ENCODE measurements around the gene MRPS18B. TPM values are rescaled to one million over a fixed set of nuclear protein-coding genes. Genes with fewer than 3 reads are reported as not detected.

The MRPS18B gene
- total RNA-seq, 1 experiment from 2014 or later, result 69.1 TPM

DNA sequence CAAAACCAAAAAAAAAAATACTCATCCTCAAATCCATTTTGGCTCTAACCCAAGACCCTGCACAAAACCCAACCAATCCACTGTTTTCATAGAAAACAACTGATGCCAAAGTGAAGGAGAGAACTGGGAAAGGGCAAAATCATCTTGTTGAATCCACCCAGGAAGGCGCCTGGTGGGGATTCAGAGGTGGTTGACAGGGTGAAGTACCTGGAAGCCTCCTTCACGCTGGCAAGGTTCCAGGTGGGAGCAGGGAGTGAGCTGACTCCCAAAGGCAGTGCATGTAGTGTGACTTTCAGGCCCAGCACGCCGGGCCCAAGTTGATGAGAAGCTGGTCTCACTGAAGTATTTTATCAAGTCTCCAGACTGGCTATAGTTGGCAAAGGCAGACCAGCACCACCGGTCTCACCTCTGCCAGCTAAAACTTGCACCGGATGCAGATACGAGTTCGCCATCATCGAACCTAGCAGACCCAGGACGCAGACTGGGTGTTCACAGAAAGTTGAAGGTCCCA, 17.1 kb upstream of the MRPS18B start:
- BruUV-seq (replicated peaks), result TSS peak; percentile 15
- CTCF ChIA-PET, result no interaction called here

DNA sequence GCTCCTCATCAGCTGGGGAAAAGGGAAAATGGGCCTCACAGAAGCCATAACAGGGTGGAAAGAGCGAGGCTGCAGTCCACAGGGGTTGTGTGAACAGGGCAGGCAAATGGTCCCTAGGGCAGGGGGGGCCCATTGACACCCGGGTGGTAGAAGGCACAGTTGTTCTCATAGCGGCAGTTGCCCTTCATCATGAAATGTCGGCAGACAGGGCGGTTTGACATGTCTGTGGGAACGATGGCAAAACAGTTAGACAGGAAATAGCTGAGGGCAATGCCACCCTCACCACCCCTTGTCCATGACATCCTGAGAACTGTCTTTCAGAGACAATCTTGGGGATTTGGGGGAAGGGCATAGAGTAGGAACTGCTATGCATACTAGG, 16.2 kb upstream of the MRPS18B start:
- no peaks in the 10 kb centered on the region for H3K9me3 ChIP-seq (ENCODE audit: control insufficient read depth, insufficient read depth, low read depth, low read length)
- in situ Hi-C loops (cut with HindIII; ENCODE audit: low pct_unique_long_range_greater_than_20kb, low sequenced_read_pairs), result no loop called here
- no peaks in the 10 kb centered on the region for H3K4me1 ChIP-seq (ENCODE audit: control insufficient read depth, insufficient read depth, low read length)
- H3K27me3 ChIP-seq (ENCODE audit: control insufficient read depth, insufficient read depth, low read length), result no peaks in the 10 kb centered on the region
- no TSS peak for BruUV-seq (replicated peaks)
- no peak overlapping the region for H3K4me3 ChIP-seq (ENCODE audit: low read depth in 2 of 2, low read length in 2 of 2)
- no peak overlapping the region for H3K27ac ChIP-seq (ENCODE audit: low read length)
- POLR2A ChIA-PET, result interaction anchor here (0.5 to 1.0 kb wide), 3 partner anchors 11 to 108 kb away, joined by 3 to 9 read pairs (median 4); no protein-coding TSS in a partner anchor
- no peak for DNase-seq (ENCODE audit: low read depth, low spot score)
- CTCF ChIA-PET, result no interaction called here
- intact Hi-C loops (cut with micrococcal nuclease; ENCODE audit: unreplicated experiment), result no loop called here
- peaks cover 13% of the 10 kb centered on the region; the same call in 1 of the 2 replicates for H3K36me3 ChIP-seq (ENCODE audit: control insufficient read depth, insufficient read depth, low read length)
- no peak for TF ChIP-seq TCF7L2 (IDR thresholded peaks at IDR 0.05; ENCODE audit: low read depth, low read length)
- TF ChIP-seq, protein P1, sequence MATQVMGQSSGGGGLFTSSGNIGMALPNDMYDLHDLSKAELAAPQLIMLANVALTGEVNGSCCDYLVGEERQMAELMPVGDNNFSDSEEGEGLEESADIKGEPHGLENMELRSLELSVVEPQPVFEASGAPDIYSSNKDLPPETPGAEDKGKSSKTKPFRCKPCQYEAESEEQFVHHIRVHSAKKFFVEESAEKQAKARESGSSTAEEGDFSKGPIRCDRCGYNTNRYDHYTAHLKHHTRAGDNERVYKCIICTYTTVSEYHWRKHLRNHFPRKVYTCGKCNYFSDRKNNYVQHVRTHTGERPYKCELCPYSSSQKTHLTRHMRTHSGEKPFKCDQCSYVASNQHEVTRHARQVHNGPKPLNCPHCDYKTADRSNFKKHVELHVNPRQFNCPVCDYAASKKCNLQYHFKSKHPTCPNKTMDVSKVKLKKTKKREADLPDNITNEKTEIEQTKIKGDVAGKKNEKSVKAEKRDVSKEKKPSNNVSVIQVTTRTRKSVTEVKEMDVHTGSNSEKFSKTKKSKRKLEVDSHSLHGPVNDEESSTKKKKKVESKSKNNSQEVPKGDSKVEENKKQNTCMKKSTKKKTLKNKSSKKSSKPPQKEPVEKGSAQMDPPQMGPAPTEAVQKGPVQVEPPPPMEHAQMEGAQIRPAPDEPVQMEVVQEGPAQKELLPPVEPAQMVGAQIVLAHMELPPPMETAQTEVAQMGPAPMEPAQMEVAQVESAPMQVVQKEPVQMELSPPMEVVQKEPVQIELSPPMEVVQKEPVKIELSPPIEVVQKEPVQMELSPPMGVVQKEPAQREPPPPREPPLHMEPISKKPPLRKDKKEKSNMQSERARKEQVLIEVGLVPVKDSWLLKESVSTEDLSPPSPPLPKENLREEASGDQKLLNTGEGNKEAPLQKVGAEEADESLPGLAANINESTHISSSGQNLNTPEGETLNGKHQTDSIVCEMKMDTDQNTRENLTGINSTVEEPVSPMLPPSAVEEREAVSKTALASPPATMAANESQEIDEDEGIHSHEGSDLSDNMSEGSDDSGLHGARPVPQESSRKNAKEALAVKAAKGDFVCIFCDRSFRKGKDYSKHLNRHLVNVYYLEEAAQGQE (IDR thresholded peaks at IDR 0.05; ENCODE audit: insufficient read depth in 1 of 2, low read depth in 2 of 2, low read length in 1 of 2), result no peak
- peak; percentile 4; the same call in 1 of the 2 replicates for TF ChIP-seq POLR2AphosphoS5 (IDR thresholded peaks at IDR 0.05; ENCODE audit: low read depth, low read length)
- ATAC-seq, result no peak

More for the DNA sequence above, 17.1 kb upstream of the MRPS18B start:
- TF ChIP-seq TCF7L2 (IDR thresholded peaks at IDR 0.05; ENCODE audit: low read depth, low read length), result no peak
- TF ChIP-seq, protein P2, sequence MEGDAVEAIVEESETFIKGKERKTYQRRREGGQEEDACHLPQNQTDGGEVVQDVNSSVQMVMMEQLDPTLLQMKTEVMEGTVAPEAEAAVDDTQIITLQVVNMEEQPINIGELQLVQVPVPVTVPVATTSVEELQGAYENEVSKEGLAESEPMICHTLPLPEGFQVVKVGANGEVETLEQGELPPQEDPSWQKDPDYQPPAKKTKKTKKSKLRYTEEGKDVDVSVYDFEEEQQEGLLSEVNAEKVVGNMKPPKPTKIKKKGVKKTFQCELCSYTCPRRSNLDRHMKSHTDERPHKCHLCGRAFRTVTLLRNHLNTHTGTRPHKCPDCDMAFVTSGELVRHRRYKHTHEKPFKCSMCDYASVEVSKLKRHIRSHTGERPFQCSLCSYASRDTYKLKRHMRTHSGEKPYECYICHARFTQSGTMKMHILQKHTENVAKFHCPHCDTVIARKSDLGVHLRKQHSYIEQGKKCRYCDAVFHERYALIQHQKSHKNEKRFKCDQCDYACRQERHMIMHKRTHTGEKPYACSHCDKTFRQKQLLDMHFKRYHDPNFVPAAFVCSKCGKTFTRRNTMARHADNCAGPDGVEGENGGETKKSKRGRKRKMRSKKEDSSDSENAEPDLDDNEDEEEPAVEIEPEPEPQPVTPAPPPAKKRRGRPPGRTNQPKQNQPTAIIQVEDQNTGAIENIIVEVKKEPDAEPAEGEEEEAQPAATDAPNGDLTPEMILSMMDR (IDR thresholded peaks at IDR 0.05), result no peak
- no peak for TF ChIP-seq SIN3A (IDR thresholded peaks at IDR 0.05; ENCODE audit: borderline replicate concordance, insufficient read depth, low read depth, low read length)
- no peak; the same call in none of the 2 replicates for TF ChIP-seq POLR2AphosphoS5 (IDR thresholded peaks at IDR 0.05; ENCODE audit: low read depth, low read length)
- TF ChIP-seq, protein P1 (IDR thresholded peaks at IDR 0.05; ENCODE audit: insufficient read depth in 1 of 2, low read depth in 2 of 2, low read length in 1 of 2), result no peak
- no peaks in the 10 kb centered on the region for H3K27me3 ChIP-seq (ENCODE audit: control insufficient read depth, insufficient read depth, low read length)
- no peak for DNase-seq (ENCODE audit: low read depth, low spot score)
- H3K9me3 ChIP-seq (ENCODE audit: control insufficient read depth, insufficient read depth, low read depth, low read length), result no peaks in the 10 kb centered on the region
- POLR2A ChIA-PET, result interaction anchor here (1.0 to 1.2 kb wide), 2 partner anchors 12 to 14 kb away, joined by 4 to 7 read pairs; no protein-coding TSS in a partner anchor
- H3K4me3 ChIP-seq (ENCODE audit: low read depth in 2 of 2, low read length in 2 of 2), result no peak overlapping the region
- H3K4me1 ChIP-seq (ENCODE audit: control insufficient read depth, insufficient read depth, low read length), result no peaks in the 10 kb centered on the region
- in situ Hi-C loops (cut with HindIII; ENCODE audit: low pct_unique_long_range_greater_than_20kb, low sequenced_read_pairs), result no loop called here
- 0 out of 2 replicates have a peak, but pooled peaks have one; percentile 5 for ATAC-seq
- no peak overlapping the region for H3K27ac ChIP-seq (ENCODE audit: low read length)
- peaks cover 13% of the 10 kb centered on the region; the same call in 1 of the 2 replicates for H3K36me3 ChIP-seq (ENCODE audit: control insufficient read depth, insufficient read depth, low read length)
- intact Hi-C loops (cut with micrococcal nuclease; ENCODE audit: unreplicated experiment), result no loop called here
